HG03064 (cell line): Measurements from ENCODE around the gene SMARCB1.

Source experiments
- ATAC-seq: cut with Tn5 transposase; IDR thresholded peaks from one replicate; pipeline ENCODE4 v1.9.1; 2021; ENCODE audit warnings: low read depth; ENCODE audit not compliant: unreplicated experiment

Gene SMARCB1

GRCh38 chr22:23760056-23760455 is 26.7 kb upstream of the SMARCB1 start:
- no peak for ATAC-seq

- ATAC-seq = no peak
Observed at GRCh38 chr22:23762842-23763578, 23.8 kb upstream of the SMARCB1 start, which contains the start of gene C22orf15. TSS of gene C22orf15 (plus strand) at chr22:23762990. CDS start at chr22:23763307, 317 bp downstream.

GRCh38 chr22:23763579-23763945 is 23.2 kb upstream of the SMARCB1 start:
- ATAC-seq = no peak

- no peak for ATAC-seq
Observed at GRCh38 chr22:23763954-23764353, 22.8 kb upstream of the SMARCB1 start.

- ATAC-seq = no peak
Observed at GRCh38 chr22:23764899-23765881, 21.6 kb upstream of the SMARCB1 start.

- no peak for ATAC-seq
Observed at GRCh38 chr22:23767303-23767672, 19.5 kb upstream of the SMARCB1 start.

- no peak for ATAC-seq
Observed at GRCh38 chr22:23767673-23768548, 18.9 kb upstream of the SMARCB1 start, which contains the start of gene CHCHD10. TSS of gene CHCHD10 (minus strand) at chr22:23767972. CDS start at chr22:23767874, 98 bp downstream.

- ATAC-seq = no peak
Observed at GRCh38 chr22:23769321-23769965, 17.3 kb upstream of the SMARCB1 start.

- no peak for ATAC-seq
Observed at GRCh38 chr22:23772315-23772648, 14.5 kb upstream of the SMARCB1 start.

- no peak for ATAC-seq
Observed at GRCh38 chr22:23772649-23773473, 13.9 kb upstream of the SMARCB1 start, which contains the start of gene MMP11. TSS of gene MMP11 (plus strand) at chr22:23772849. CDS start at chr22:23772871, 22 bp downstream.

- no peak for ATAC-seq
Observed at GRCh38 chr22:23773483-23774113, 13.2 kb upstream of the SMARCB1 start.

- no peak for ATAC-seq
Observed at GRCh38 chr22:23774114-23774921, 12.4 kb upstream of the SMARCB1 start.

GRCh38 chr22:23774922-23775436 is 11.8 kb upstream of the SMARCB1 start:
- no peak for ATAC-seq

GRCh38 chr22:23775779-23776375 is 10.9 kb upstream of the SMARCB1 start:
- no peak for ATAC-seq

GRCh38 chr22:23777776-23778576 is 8.8 kb upstream of the SMARCB1 start:
- ATAC-seq = no peak

- ATAC-seq = no peak
Observed at GRCh38 chr22:23778577-23778900, 8.2 kb upstream of the SMARCB1 start.

GRCh38 chr22:23779083-23779482 is 7.7 kb upstream of the SMARCB1 start:
- no peak for ATAC-seq
